Left lobe of liver (tissue), 2 donors: ENCODE results near the gene MACROD1. TPM values are rescaled to one million over a fixed set of nuclear protein-coding genes. Genes with fewer than 3 reads are reported as not detected.

ENCODE experiments used
- ATAC-seq: fragments of 200-7000 bp; cut with Tn5 transposase; one replicate; pipeline ENCODE4 v1.9.1; 2020; ENCODE audit warnings: mild to moderate bottlenecking, moderate library complexity
- DNase-seq: peaks from one replicate; pipeline ENCODE4 v3.0.0-alpha.2; 2020; ENCODE audit warnings: low spot score
- total RNA-seq: library from RNA; stranded (reverse); gene quantifications from one replicate; pipeline ENCODE4 v1.2.1, GENCODE V29; 2021
- donor health status: DM: no; HTN: no; CAD: no; lungs with moderate emphysema.
- donor health status: DM: no; HTN: yes; CAD: no.

Gene MACROD1
- total RNA-seq, 1 donor from 2014 or later, result 35.2 TPM

- DNase-seq (no peak), ATAC-seq (no peak)
Observed at GRCh38 chr11:64020976-64021756, 144.7 kb downstream of the MACROD1 start.

GRCh38 chr11:64019106-64020037 is 146.5 kb downstream of the MACROD1 start:
- DNase-seq (no peak), ATAC-seq (no peak)

GRCh38 chr11:64018310-64018709 is 147.6 kb downstream of the MACROD1 start:
- DNase-seq (no peak), ATAC-seq (peak; percentile 10)

GRCh38 chr11:64017945-64018224 is 148.0 kb downstream of the MACROD1 start:
- no peak for DNase-seq

GRCh38 chr11:64015935-64016845 is 149.7 kb downstream of the MACROD1 start:
- DNase-seq (no peak), ATAC-seq (no peak)

More at GRCh38 chr11:64017945-64018224, 148.0 kb downstream of the MACROD1 start:
- ATAC-seq, result no peak

- no peak for DNase-seq
- no peak for ATAC-seq
Observed at GRCh38 chr11:64015510-64015909, 150.4 kb downstream of the MACROD1 start.

GRCh38 chr11:64014356-64014755 is 151.6 kb downstream of the MACROD1 start:
- ATAC-seq (no peak), DNase-seq (no peak)

- DNase-seq (no peak), ATAC-seq (peak; percentile 28)
Observed at GRCh38 chr11:64013141-64013896, 152.6 kb downstream of the MACROD1 start.

- ATAC-seq (no peak), DNase-seq (no peak)
Observed at GRCh38 chr11:64011371-64011770, 154.5 kb downstream of the MACROD1 start.

- ATAC-seq (no peak), DNase-seq (no peak)
Observed at GRCh38 chr11:64010783-64011182, 155.1 kb downstream of the MACROD1 start.

GRCh38 chr11:64009710-64010109 is 156.2 kb downstream of the MACROD1 start:
- no peak for DNase-seq
- no peak for ATAC-seq

GRCh38 chr11:64008914-64009633 is 156.8 kb downstream of the MACROD1 start:
- DNase-seq, result no peak
- no peak for ATAC-seq

- DNase-seq (no peak), ATAC-seq (no peak)
Observed at GRCh38 chr11:64008283-64008913, 157.5 kb downstream of the MACROD1 start.

GRCh38 chr11:64007629-64008282 is 158.2 kb downstream of the MACROD1 start:
- ATAC-seq, result peak; percentile 94
- peak; percentile 91 for DNase-seq

GRCh38 chr11:64007160-64007628 is 158.7 kb downstream of the MACROD1 start:
- no peak for DNase-seq

GRCh38 chr11:64006398-64006797 is 159.5 kb downstream of the MACROD1 start:
- ATAC-seq (no peak), DNase-seq (no peak)

More at GRCh38 chr11:64007160-64007628, 158.7 kb downstream of the MACROD1 start:
- ATAC-seq, result peak; percentile 18

- no peak for ATAC-seq
- DNase-seq, result no peak
Observed at GRCh38 chr11:64005691-64006090, 160.2 kb downstream of the MACROD1 start.

GRCh38 chr11:64004590-64004984 is 161.3 kb downstream of the MACROD1 start:
- ATAC-seq (no peak), DNase-seq (no peak)
